Fibroblast of villous mesenchyme (primary cell): ENCODE results near the gene GPR12. TPM values are rescaled to one million over a fixed set of nuclear protein-coding genes. Genes with fewer than 3 reads are reported as not detected.

Experiments used
- DNase-seq: peaks from one replicate; pipeline ENCODE4 v3.0.0-alpha.2; 2010; ENCODE audit warnings: low read depth
- H3K4me3 ChIP-seq: 2 replicates; pipeline ENCODE4 v1.5.1; 2011; ENCODE audit warnings: low read depth, mild to moderate bottlenecking, low read length
- total RNA-seq: library from RNA; depleted of rRNA; stranded (reverse); fragments of >200 nt; gene quantifications from 2 replicates; pipeline ENCODE4 v1.2.3, GENCODE V29; 2012
- TF ChIP-seq, protein P1 (sequence below): IDR thresholded peaks from 2 replicates; pipeline ENCODE4 v1.5.1; 2012; ENCODE audit warnings: low read depth, mild to moderate bottlenecking, low read length; ENCODE audit not compliant: insufficient read depth

Gene GPR12
- total RNA-seq, 1 donor: not detected

GRCh38 chr13:26716984-26717383 is 43.6 kb downstream of the GPR12 start:
- no peak overlapping the region for H3K4me3 ChIP-seq
- DNase-seq: no peak
- TF ChIP-seq, protein P1, sequence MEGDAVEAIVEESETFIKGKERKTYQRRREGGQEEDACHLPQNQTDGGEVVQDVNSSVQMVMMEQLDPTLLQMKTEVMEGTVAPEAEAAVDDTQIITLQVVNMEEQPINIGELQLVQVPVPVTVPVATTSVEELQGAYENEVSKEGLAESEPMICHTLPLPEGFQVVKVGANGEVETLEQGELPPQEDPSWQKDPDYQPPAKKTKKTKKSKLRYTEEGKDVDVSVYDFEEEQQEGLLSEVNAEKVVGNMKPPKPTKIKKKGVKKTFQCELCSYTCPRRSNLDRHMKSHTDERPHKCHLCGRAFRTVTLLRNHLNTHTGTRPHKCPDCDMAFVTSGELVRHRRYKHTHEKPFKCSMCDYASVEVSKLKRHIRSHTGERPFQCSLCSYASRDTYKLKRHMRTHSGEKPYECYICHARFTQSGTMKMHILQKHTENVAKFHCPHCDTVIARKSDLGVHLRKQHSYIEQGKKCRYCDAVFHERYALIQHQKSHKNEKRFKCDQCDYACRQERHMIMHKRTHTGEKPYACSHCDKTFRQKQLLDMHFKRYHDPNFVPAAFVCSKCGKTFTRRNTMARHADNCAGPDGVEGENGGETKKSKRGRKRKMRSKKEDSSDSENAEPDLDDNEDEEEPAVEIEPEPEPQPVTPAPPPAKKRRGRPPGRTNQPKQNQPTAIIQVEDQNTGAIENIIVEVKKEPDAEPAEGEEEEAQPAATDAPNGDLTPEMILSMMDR: no peak

DNA sequence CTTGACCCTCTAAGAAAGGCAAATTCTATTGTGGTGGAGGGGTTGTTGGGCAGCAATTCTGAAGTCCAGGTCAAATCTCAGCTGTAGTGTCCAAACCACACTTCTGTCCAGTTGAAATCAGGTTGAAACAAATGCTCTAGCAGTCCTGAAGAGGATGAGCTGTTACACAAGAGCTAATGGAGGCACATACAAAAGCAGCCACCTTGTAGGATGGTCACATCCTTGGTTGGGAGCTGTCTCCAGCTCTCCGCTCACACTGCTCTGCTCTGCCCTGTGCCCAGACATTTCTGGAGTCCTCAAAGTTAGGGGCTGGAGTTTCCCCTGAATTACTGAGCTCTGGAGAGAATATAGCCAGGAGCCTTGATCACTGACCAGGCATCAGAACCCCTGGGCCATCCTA is 47.2 kb downstream of the GPR12 start:
- TF ChIP-seq, protein P1: no peak

GRCh38 chr13:26711211-26711610 is 49.4 kb downstream of the GPR12 start:
- H3K4me3 ChIP-seq: no peak overlapping the region
- DNase-seq: no peak
- TF ChIP-seq, protein P1: no peak

More for the DNA sequence above, 47.2 kb downstream of the GPR12 start:
- no peak for DNase-seq
- no peak overlapping the region for H3K4me3 ChIP-seq

DNA sequence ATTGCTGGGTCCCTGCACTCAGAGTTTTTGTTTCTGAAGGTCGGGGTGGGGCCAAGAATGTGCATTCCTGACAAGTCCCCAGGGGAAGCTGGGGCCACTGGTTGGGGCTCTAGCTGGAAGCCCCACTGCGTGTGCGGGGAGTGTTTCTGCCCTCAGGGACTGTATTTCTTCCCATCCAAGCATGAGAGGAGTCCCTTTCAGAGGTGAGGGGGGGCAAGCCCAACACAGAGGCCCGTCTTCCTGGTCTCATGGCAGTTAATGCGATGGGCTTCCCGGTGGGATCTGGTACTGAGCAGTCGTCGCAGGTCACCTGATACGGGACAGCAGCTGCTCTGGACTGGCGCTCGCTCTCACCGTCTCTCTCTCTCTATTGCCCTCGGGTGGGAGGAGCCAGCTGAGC is 50.4 kb downstream of the GPR12 start:
- TF ChIP-seq, protein P1: no peak
- no peak overlapping the region for H3K4me3 ChIP-seq
- no peak for DNase-seq

DNA sequence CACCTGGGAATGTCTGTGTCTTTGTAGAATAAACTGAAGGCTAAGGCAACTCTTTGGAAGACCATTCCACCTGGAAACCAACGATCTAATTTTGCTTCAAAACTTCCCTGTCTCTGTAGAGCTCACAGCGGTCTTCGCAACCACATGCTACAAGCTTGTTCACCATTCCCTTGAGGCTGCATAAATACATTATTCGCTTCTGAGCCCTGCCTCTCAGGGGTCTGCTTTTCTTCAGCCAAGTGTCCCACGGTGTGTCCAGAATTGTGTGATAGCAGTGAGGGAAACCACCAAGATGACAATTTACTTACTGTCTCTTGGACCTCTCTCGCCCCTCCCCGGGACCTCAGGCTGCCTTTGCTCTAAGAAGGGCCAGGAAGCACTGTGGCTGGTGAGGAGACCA is 51.1 kb downstream of the GPR12 start:
- H3K4me3 ChIP-seq: no peak overlapping the region
- no peak for DNase-seq
- TF ChIP-seq, protein P1: no peak

DNA sequence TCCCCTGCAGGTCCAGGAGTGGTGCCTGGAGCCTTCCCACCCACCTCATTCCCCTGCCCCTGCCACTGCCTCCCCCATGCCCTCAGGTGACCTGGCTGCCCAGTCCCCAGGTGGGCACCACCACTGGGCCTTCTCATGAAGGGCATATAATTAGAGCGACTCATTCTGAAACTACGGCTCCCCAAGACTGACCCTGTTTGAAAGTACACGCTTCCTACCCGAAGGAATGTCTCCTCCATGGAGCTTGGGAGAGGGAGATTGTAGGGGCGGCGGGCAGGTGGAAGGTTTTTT is 52.6 kb downstream of the GPR12 start:
- TF ChIP-seq, protein P1: no peak
- no peak for DNase-seq
- H3K4me3 ChIP-seq: no peak overlapping the region
